Skeletal muscle tissue (tissue), 4 donors: Measurements from ENCODE around the gene EFNA5. TPM values are rescaled to one million over a fixed set of nuclear protein-coding genes. Genes with fewer than 3 reads are reported as not detected.

Experiments used
- H3K27ac ChIP-seq: one replicate; pipeline ENCODE4 v1.7.0; 2013; ENCODE audit warnings: mild to moderate bottlenecking, low read depth, low read length, inconsistent platforms
- H3K27me3 ChIP-seq, 3 donors: one replicate each; pipeline ENCODE4 v1.7.0; 2013; ENCODE audit warnings: low read length in 3 of 3; ENCODE audit not compliant: control insufficient read depth in 3 of 3, insufficient read depth in 3 of 3
- H3K36me3 ChIP-seq, 3 donors: one replicate each; pipeline ENCODE4 v1.7.0; 2013; ENCODE audit warnings: low read length in 3 of 3; ENCODE audit not compliant: control insufficient read depth in 3 of 3, insufficient read depth in 3 of 3
- H3K4me1 ChIP-seq, 3 donors: one replicate each; pipeline ENCODE4 v1.7.0; 2013; ENCODE audit warnings: low read length in 3 of 3, mild to moderate bottlenecking in 3 of 3; ENCODE audit not compliant: control insufficient read depth in 3 of 3, insufficient read depth in 3 of 3
- H3K4me3 ChIP-seq, 3 donors: one replicate each; pipeline ENCODE4 v1.7.0; 2013; ENCODE audit warnings: low read length in 3 of 3
- H3K9ac ChIP-seq, 3 donors: one replicate each; pipeline ENCODE4 v1.7.0; 2013; ENCODE audit warnings: low read length in 3 of 3, mild to moderate bottlenecking in 3 of 3, moderate library complexity in 2 of 3, low read depth in 1 of 3
- H3K9me3 ChIP-seq, 3 donors: one replicate each; pipeline ENCODE4 v1.7.0; 2013; ENCODE audit warnings: low read length in 3 of 3; ENCODE audit not compliant: control insufficient read depth in 3 of 3
- total RNA-seq: library from RNA; depleted of rRNA; stranded (reverse); fragments of >200 nt; gene quantifications from one replicate; pipeline ENCODE4 v1.2.3, GENCODE V29; 2014
- donor health status: Osteomylitis.

EFNA5 gene
- total RNA-seq, 1 donor from 2014 or later, result 8.4 TPM

DNA sequence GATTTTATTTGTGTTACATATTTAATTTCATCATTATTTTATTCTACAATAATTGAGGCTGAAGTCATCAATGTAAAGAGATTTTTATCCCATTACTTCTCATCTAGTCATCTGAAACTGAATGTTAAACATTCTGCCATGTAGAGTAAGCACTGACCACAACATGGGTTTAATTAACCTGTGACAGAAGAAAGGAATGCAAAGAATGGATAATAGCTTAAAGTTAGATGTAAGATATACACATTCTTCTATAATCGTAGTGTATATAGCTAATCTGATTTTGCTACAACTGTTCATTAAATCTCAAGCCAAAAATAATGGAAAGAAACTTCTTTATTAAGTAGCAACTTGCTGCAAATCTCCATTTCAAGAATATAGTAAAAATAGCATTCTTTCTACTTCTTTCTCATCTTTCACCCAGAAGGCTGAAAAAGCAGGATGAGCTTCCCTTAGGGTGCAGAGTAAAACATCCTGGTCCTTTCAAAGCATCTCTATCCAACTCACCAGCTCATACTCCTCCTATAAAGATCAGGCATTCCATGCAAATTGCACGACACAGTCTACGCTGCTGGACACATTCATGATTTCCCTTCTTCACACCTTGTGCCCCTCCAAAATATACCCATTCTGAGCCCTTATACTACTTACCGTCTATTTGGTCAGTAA is 115.2 kb downstream of the EFNA5 start:
- no peaks in the 10 kb centered on the region for H3K9me3 ChIP-seq
- no peaks in the 10 kb centered on the region for H3K27me3 ChIP-seq
- H3K4me1 ChIP-seq, result peaks cover 3 to 10% (median 5%) of the 10 kb centered on the region in 3 donors
- no peak overlapping the region for H3K27ac ChIP-seq
- H3K9ac ChIP-seq, result no peak overlapping the region
- no peaks in the 10 kb centered on the region for H3K36me3 ChIP-seq
- no peak overlapping the region for H3K4me3 ChIP-seq

DNA sequence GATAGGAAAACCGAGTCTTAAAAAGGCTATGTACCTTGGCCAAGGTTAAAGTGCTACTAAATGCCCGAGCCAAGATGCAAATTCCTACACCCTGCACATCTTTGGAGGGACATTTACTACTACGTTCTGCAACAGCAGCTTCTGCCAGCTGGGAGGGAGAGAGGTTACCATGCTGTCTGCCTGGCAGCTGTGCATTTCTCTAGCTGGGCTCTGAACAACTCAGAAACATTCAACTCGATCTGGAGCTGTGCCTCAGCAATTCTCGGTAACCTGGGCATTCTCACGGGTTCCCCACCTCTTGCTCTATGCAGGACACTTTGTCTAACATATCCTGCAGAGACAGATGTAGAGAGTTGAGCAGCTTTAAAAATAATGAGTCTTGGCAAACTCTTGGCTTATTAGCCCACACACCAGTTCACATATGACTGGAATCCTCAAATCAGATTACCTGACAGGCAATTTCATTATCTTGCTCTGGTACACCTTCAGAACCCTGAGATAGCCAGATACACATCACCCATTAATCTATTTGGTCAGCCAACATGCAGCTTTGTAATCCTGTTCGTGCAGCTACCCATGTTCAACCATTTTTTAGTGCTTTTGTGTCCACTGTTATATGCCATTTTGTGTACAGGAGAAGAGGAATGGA is 115.8 kb downstream of the EFNA5 start:
- Histone ChIP-seq H3K27ac (no peak overlapping the region), H3K36me3 (no peaks in the 10 kb centered on the region), H3K4me3 (no peak overlapping the region), H3K4me1 (peaks cover 3 to 10% (median 5%) of the 10 kb centered on the region in 3 donors), H3K27me3 (no peaks in the 10 kb centered on the region), H3K9ac (no peak overlapping the region), H3K9me3 (no peaks in the 10 kb centered on the region)

DNA sequence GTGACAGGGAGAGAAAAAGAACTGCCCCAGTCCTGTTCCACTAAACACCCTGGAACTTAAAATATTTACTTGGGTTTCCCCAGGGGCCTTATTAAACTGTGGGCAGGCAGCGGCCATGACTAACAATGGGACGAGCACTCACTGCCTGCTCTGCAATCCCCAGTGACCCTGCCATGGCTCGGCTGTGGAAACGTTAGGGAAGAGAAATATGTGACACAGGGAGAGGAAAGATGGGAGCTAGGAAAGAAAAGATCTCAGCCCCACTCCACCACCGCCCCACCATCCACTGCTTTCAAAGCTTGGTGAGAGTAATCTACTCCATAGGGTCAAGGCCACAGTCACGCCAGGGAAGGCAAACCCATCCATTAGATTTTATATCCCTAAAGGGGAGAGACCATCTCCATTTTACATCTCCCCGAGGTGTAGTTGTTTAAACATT is 117.6 kb downstream of the EFNA5 start:
- no peaks in the 10 kb centered on the region for H3K9me3 ChIP-seq
- no peaks in the 10 kb centered on the region for H3K36me3 ChIP-seq
- H3K27me3 ChIP-seq, result no peaks in the 10 kb centered on the region
- no peak overlapping the region for H3K9ac ChIP-seq
- H3K27ac ChIP-seq, result no peak overlapping the region
- no peak overlapping the region for H3K4me3 ChIP-seq
- H3K4me1 ChIP-seq, result peaks cover 3 to 10% (median 5%) of the 10 kb centered on the region in 3 donors

DNA sequence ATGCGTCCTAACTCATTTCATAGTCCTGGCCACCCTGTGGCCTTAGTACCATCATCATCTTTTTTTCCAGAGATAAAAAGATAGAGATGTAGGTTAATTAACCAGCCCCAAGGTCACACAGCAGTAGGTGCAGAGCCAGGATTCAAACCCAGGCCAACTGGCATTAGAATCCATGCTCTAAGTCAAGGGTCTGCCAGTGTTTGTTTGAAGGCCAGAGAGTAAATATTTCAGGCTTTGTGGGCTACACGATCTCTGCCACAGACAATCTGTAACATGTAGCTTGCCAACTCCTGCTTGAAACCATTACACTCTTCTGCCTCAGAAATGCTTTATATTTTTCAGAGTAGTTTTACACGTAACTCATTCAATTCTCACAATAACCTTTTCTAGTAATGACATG is 119.6 kb downstream of the EFNA5 start:
- Histone ChIP-seq H3K4me1 (no peaks in the 10 kb centered on the region), H3K4me3 (no peak overlapping the region)

DNA sequence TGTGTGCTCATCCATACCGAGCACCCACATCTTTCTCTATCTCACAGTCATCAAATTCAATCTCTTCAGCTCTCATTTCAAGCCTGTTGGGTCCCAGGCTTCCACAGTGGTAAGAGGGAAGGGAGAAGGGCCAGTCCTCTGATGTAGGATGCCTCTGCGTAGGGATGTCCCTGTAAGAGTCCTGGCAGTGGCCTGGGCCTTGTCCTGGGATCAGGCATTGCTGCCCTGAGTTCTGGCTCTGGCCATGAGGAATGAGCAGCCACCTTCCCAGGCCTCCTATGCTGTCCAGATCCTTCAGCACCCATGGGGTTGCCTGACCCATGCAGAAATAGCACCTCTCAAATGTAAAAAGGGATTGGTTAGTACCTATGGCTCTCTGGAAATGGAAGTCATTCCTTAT is 121.2 kb downstream of the EFNA5 start:
- Histone ChIP-seq H3K9ac (no peak overlapping the region), H3K27me3 (no peaks in the 10 kb centered on the region), H3K9me3 (no peaks in the 10 kb centered on the region), H3K36me3 (no peaks in the 10 kb centered on the region), H3K4me1 (no peaks in the 10 kb centered on the region), H3K27ac (no peak overlapping the region), H3K4me3 (no peak overlapping the region)

More for the DNA sequence above, 119.6 kb downstream of the EFNA5 start:
- Histone ChIP-seq H3K36me3 (no peaks in the 10 kb centered on the region), H3K9ac (no peak overlapping the region), H3K27me3 (no peaks in the 10 kb centered on the region), H3K9me3 (no peaks in the 10 kb centered on the region), H3K27ac (no peak overlapping the region)

DNA sequence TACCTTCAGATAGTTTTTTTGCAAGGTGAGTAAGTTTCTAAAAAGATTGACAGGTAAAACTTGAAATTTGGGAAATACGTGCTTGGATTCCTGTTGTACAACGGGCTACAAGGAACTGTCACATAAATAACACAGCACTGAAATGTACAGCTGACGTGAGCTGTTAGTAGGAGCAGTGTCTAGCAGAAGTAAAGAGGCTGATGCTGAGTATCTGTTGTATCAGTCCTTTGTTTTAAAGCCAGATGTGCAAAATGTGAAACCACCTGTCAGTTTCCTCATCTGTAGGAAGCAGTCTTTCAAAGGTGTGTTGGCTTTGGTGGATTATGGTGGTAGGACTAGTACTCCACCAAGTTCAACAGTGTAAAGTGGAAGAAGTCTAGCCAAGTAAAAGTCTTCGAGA is 122.3 kb downstream of the EFNA5 start:
- no peaks in the 10 kb centered on the region for H3K9me3 ChIP-seq
- H3K4me3 ChIP-seq, result no peak overlapping the region
- no peaks in the 10 kb centered on the region for H3K27me3 ChIP-seq
- no peak overlapping the region for H3K9ac ChIP-seq
- no peak overlapping the region for H3K27ac ChIP-seq
- H3K36me3 ChIP-seq, result no peaks in the 10 kb centered on the region
- no peaks in the 10 kb centered on the region for H3K4me1 ChIP-seq

DNA sequence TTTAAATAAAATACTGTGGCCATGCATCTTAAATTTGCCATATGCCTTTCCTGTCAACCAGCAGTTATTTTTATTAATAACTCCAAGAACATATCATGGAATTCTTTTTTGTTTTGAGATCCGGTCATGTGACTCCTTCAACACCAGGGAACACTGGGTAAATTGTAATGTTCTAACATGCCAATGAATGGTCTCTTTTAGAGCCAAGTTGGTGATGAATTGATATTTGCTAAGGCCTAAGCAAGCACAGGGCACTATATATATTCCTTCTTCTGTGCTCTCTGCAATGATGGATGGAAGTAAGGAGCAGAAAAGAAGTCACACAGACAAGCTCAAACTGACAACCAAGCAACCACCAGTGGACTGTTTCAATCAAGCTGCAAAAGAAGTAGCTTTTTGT is 124.0 kb downstream of the EFNA5 start:
- peaks cover 0 to 7% (median 0%) of the 10 kb centered on the region in 3 donors for H3K4me1 ChIP-seq
- no peak overlapping the region for H3K27ac ChIP-seq
- H3K9ac ChIP-seq, result no peak overlapping the region
- H3K4me3 ChIP-seq, result no peak overlapping the region
- no peaks in the 10 kb centered on the region for H3K9me3 ChIP-seq
- no peaks in the 10 kb centered on the region for H3K27me3 ChIP-seq
- H3K36me3 ChIP-seq, result no peaks in the 10 kb centered on the region

DNA sequence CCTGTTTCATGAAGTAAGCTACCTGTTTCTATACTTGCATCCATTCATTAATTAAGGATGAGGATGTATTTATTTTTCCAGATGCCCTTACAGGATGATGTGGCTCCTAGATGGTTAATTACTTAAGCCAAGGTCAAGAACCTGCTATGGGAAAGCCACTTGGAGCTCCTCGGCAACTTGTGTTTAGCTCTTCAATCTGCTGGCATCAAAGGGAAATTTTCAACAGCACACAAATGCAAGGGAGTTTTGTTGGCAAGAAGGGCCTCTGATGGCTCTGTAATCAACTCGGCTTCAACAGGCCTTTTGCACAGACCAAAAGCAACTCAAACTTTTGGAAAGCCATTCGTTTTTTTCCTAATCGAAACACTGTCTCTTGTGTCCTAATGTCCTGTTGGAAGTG is 125.3 kb downstream of the EFNA5 start:
- Histone ChIP-seq H3K9me3 (no peaks in the 10 kb centered on the region), H3K4me3 (no peak overlapping the region), H3K36me3 (no peaks in the 10 kb centered on the region), H3K27ac (no peak overlapping the region), H3K9ac (no peak overlapping the region), H3K27me3 (no peaks in the 10 kb centered on the region), H3K4me1 (peaks cover 0 to 7% (median 0%) of the 10 kb centered on the region in 3 donors)

DNA sequence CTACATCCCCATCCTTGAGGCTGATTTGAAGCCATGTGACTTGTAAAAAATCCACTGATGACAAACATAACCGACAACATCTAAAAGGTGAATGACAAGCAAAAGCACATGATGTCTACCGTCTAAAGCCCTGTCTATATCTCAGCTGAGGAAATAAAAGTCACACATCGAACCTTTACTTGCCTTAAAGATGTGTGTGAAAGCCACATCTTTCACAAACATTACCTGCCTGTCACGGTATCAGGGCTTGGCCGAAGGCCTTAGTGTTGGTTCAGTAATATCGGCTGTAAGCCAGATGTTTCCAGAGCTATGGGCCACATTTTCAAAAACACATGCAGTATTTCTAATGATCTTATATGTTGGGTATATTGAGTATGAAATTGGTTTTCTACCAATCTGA is 125.8 kb downstream of the EFNA5 start:
- H3K4me3 ChIP-seq, result no peak overlapping the region
- H3K36me3 ChIP-seq, result no peaks in the 10 kb centered on the region
- no peaks in the 10 kb centered on the region for H3K27me3 ChIP-seq
- H3K9me3 ChIP-seq, result no peaks in the 10 kb centered on the region
- peaks cover 0 to 7% (median 0%) of the 10 kb centered on the region in 3 donors for H3K4me1 ChIP-seq
- H3K9ac ChIP-seq, result no peak overlapping the region
- no peak overlapping the region for H3K27ac ChIP-seq

DNA sequence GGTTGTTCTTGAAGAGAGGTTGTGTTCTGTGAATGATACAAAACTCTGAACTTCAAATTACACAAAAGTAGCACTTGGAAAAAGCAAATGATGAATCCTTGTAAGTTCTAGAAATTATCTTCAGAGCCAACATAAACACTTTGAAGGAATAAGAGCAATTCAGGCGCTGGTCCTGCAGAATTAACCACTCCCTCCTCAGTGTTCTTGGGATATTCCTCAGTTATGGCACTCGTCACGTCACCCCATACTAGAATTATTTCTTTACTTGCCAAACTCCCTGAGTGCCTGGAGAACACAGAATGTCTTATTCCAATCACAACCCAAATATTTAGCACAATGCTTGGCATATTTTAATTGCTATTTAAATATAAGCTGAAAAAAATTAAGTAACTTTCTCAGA is 126.3 kb downstream of the EFNA5 start:
- no peaks in the 10 kb centered on the region for H3K9me3 ChIP-seq
- no peak overlapping the region for H3K4me3 ChIP-seq
- no peak overlapping the region for H3K27ac ChIP-seq
- H3K36me3 ChIP-seq, result no peaks in the 10 kb centered on the region
- H3K4me1 ChIP-seq, result peaks cover 0 to 7% (median 0%) of the 10 kb centered on the region in 3 donors
- no peak overlapping the region for H3K9ac ChIP-seq
- no peaks in the 10 kb centered on the region for H3K27me3 ChIP-seq
